Large intestine (tissue), 3 donors: ENCODE data around the gene ZNF581. TPM values are rescaled to one million over a fixed set of nuclear protein-coding genes. Genes with fewer than 3 reads are reported as not detected.
A peak's percentile ranks its signal among the peaks of the same experiment; 100 is the strongest.

Source experiments
- DNase-seq, 2 donors: peaks; one replicate each; pipeline versions ENCODE4 v3.0.0 to v3.0.0-alpha.2; 2013
- H3K27ac ChIP-seq: one replicate; pipeline ENCODE4 v1.5.1; 2013; ENCODE audit warnings: low read length
- H3K27me3 ChIP-seq: 2 replicates; pipeline ENCODE4 v1.6.1; 2013; ENCODE audit warnings: low read length; ENCODE audit not compliant: control insufficient read depth, insufficient read depth
- H3K36me3 ChIP-seq: 2 replicates; pipeline ENCODE4 v1.6.1; 2013; ENCODE audit warnings: low read length; ENCODE audit not compliant: control insufficient read depth, insufficient read depth
- H3K4me1 ChIP-seq: one replicate; pipeline ENCODE4 v1.6.1; 2013; ENCODE audit warnings: low read length; ENCODE audit not compliant: control insufficient read depth, insufficient read depth
- H3K4me3 ChIP-seq: one replicate; pipeline ENCODE4 v1.5.1; 2013; ENCODE audit warnings: low read length
- H3K9me3 ChIP-seq: one replicate; pipeline ENCODE4 v1.6.1; 2013; ENCODE audit warnings: mild to moderate bottlenecking, low read depth, low read length, moderate library complexity; ENCODE audit not compliant: control insufficient read depth
- WGBS: methylation state at CpG from one replicate; pipeline ENCODE4 v1.1.5; 2013; ENCODE audit warnings: low lambda C conversion rate; ENCODE audit not compliant: insufficient coverage; 5-methylcytosine and 5-hydroxymethylcytosine counted together
- polyA plus RNA-seq: library from polyadenylated mRNA; unstranded; fragments of 120-200 nt; gene quantifications from one replicate; pipeline ENCODE4 v1.2.1, GENCODE V29; 2013

ZNF581 gene
- polyA plus RNA-seq, 1 donor, result 29.1 TPM

DNA sequence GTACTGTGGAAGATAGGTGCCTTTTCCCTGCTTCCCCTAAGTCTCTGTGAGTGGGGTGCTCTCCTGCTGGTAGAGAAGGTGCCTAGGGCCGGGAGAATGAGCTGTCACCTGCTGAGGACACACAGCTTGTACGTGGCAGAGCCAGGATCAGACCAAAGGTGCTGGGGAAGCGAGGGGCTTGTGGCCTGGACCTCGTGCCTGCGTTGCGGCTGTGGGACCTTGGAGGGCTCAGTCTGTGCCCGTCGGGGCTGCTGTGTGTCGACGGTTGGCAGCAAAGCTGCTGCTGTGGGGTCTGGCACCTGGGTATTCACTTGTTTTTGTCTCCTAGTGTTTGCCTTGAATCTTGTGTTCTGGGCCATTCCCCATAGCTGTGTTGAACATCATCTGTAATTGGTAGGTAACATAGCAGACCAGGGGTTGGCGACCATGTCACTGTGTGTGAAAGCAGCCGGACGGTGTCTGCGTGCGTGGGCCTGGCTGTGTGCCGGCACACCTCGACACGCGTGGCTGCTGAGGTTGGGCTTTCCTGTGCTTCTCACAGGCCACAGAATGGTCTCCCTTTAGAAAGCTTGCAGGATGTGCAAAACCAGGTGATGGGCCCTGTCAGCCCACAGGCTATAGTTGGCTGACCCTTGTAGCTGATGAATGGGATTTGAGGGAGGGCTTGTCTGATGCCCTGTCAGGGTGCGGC is 20.5 kb downstream of the ZNF581 start:
- no peak for DNase-seq
- Histone ChIP-seq H3K27ac (no peak overlapping the region), H3K4me3 (no peak overlapping the region), H3K27me3 (no peaks in the 10 kb centered on the region), H3K4me1 (peaks cover 19% of the 10 kb centered on the region), H3K36me3 (peaks cover 89% of the 10 kb centered on the region), H3K9me3 (no peaks in the 10 kb centered on the region)
- no CpG with 5 or more reads among the region's 20 CpGs for WGBS

DNA sequence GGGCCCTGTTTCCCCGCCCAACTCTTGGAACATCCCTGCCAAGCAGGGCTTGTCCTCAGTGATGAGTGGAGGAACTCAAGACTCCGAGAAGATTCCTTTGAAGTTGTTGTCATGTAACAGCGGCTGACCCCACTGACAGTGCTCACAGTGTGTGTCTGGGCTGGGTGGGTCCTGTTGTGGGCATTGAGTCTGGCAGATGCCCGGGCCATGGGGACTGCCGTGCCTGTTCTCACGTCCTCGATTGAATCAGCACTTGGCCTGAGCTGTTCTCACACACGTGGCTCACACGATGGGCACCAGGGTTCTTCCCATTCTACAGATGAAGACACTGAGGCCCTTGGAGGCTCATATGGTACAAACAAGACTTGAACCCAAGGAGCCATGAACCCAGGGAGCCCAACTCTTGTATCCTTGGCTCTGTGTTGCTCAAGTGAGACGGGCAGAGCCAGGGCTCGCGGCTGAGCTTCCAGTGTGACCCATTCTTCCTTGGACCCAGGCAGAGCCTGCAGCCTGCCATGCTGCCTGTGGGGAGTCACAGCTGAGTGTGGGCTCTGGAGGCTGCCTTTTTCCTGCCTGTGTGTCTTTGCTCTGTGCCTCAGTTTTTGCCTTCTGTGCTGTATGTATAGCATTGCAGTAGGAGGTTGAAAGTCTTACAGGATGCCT is 23.0 kb downstream of the ZNF581 start:
- Histone ChIP-seq H3K27me3 (no peaks in the 10 kb centered on the region), H3K9me3 (no peaks in the 10 kb centered on the region), H3K4me3 (no peak overlapping the region), H3K4me1 (peaks cover 19% of the 10 kb centered on the region), H3K36me3 (peaks cover 87% of the 10 kb centered on the region), H3K27ac (no peak overlapping the region)
- no CpG with 5 or more reads among the region's 12 CpGs for WGBS
- no peak for DNase-seq

DNA sequence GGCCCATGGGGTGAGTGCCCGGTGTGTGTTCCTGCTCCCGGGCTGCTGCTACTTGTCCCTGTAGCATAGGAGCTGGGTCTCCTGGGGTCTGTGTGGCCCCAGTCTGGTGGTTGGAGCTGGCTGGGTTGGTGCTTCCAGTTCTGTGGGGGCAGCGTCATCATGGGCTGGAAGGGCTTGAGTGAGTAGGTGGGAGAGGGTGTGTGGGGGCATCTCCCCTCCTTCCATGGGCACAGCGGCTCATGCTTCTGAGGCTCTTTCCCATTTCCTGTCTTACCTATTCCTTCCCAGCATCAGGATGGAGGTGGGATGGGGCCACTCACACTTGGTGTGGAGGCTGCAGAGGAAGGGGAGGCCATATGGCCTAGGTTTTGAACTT is 23.5 kb downstream of the ZNF581 start:
- Histone ChIP-seq H3K36me3 (peaks cover 84% of the 10 kb centered on the region), H3K4me1 (peaks cover 19% of the 10 kb centered on the region), H3K27ac (peak overlapping the region; percentile 46), H3K9me3 (no peaks in the 10 kb centered on the region), H3K27me3 (no peaks in the 10 kb centered on the region), H3K4me3 (no peak overlapping the region)
- WGBS, result no CpG with 5 or more reads among the region's 4 CpGs
- DNase-seq, result no peak

DNA sequence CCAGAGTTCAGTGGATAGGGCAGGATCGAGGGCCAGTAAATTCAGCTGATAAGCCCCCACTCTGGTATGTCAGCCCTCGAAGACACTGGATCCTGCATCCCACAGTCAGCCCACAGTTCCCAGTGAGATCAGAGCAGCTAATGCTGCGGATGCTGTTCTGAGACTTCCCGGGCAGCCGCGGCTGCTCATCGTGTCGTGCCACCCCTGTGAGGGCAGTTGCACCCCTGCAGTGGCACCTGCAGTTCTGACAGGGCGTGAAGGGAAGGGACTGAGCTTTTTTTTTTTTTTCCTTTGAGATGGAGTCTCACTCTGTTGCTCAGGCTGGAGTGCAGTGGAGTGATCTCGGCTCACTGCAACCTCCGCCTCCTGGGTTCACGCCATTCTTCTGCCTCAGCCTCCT is 24.1 kb downstream of the ZNF581 start:
- peaks cover 84% of the 10 kb centered on the region for H3K36me3 ChIP-seq
- peaks cover 19% of the 10 kb centered on the region for H3K4me1 ChIP-seq
- no CpG with 5 or more reads among the region's 12 CpGs for WGBS
- H3K27ac ChIP-seq, result peak overlapping the region; percentile 46
- H3K9me3 ChIP-seq, result no peaks in the 10 kb centered on the region
- no peak for DNase-seq
- H3K27me3 ChIP-seq, result no peaks in the 10 kb centered on the region
- no peak overlapping the region for H3K4me3 ChIP-seq

DNA sequence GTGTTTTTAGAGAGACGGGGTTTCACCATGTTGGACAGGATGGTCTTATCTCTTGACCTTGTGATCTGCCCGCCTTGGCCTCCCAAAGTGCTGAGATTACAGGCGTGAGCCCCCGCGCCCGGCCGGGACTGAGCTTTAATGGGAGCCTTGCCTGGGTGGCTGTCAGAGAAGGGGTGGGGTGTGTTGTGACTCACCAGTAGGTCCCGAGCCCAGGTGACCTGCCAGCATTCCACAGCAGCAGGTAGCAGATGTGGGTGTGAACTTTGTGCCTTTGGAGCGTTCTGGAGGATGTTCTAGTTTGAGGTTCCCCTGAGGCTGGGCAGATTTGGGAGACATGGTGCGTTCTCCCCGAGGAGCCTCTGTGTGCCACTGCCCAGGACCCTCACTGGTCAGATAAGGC is 24.5 kb downstream of the ZNF581 start:
- DNase-seq, result peak; percentile 81 to 83
- H3K36me3 ChIP-seq, result peaks cover 80% of the 10 kb centered on the region
- H3K27ac ChIP-seq, result peak overlapping the region; percentile 46

DNA sequence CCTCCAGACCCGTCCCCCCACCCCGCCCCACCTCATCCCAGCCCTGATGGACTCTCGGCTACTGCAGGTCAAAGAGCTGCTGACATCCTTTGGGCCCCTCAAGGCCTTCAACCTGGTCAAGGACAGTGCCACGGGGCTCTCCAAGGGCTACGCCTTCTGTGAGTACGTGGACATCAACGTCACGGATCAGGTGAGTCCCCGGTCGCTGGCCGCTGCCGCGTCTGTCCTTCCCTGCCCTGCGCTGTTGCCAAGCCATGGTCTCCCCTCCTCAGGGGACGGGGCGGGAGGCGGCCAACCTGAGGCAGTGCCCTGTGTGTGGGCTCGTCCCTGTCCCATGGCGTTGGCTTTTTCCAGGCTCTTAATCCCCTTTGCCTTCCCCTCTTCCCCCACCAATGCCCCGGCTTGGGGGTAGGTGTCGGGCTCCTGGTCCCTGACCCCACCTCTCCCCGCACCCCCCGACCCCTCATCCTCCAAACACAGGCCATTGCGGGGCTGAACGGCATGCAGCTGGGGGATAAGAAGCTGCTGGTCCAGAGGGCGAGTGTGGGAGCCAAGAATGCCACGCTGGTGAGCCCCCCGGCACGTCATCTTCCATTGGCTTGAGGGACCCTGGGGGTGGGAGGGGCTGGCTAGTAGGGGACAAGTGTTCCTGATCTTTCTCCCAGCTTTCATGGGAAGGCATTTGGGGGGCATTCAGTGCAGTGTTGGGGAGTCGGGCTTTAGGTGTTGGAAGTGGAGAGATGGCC is 25.3 kb downstream of the ZNF581 start:
- Histone ChIP-seq H3K4me3 (no peak overlapping the region), H3K27ac (peak overlapping the region; percentile 46), H3K36me3 (peaks cover 77% of the 10 kb centered on the region), H3K27me3 (no peaks in the 10 kb centered on the region), H3K4me1 (peaks cover 19% of the 10 kb centered on the region), H3K9me3 (no peaks in the 10 kb centered on the region)
- WGBS, result no CpG with 5 or more reads among the region's 30 CpGs
- no peak for DNase-seq

More for the DNA sequence above, 24.5 kb downstream of the ZNF581 start:
- peaks cover 19% of the 10 kb centered on the region for H3K4me1 ChIP-seq
- H3K4me3 ChIP-seq, result no peak overlapping the region
- WGBS, result no CpG with 5 or more reads among the region's 11 CpGs
- no peaks in the 10 kb centered on the region for H3K9me3 ChIP-seq
- no peaks in the 10 kb centered on the region for H3K27me3 ChIP-seq

DNA sequence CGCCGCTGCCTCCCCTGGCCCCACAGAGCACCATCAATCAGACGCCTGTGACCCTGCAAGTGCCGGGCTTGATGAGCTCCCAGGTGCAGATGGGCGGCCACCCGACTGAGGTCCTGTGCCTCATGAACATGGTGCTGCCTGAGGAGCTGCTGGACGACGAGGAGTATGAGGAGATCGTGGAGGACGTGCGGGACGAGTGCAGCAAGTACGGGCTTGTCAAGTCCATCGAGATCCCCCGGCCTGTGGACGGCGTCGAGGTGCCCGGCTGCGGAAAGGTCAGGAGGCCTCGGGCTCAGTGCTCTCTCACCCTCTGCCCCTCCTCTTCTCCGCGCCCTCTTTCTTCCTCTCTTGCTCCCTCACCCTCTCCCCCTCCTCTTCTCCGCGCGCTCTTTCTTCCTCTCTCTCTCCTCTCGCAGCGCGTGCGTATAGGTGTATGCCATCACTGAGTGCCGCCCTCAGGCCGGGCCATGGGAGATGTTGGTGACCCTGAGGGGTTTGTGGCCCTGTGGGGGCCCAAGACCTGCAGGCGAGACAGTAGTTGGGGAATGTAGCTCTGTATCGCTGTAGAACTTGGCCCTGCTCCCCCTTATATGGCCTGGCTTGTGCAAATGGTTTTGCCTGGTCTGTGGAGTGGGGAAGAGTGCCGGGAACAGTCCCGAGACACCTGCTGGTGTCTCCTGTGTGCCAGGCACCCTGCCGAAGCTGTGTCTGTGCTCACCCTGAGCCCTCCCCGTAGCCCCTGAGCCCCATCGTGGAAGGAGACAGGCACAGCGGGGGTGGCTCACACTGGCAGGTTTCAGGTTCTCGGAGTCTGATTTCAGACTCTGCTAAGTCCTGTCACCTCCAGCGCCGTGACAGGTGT is 26.2 kb downstream of the ZNF581 start:
- H3K4me1 ChIP-seq, result peaks cover 19% of the 10 kb centered on the region
- no peaks in the 10 kb centered on the region for H3K9me3 ChIP-seq

DNA sequence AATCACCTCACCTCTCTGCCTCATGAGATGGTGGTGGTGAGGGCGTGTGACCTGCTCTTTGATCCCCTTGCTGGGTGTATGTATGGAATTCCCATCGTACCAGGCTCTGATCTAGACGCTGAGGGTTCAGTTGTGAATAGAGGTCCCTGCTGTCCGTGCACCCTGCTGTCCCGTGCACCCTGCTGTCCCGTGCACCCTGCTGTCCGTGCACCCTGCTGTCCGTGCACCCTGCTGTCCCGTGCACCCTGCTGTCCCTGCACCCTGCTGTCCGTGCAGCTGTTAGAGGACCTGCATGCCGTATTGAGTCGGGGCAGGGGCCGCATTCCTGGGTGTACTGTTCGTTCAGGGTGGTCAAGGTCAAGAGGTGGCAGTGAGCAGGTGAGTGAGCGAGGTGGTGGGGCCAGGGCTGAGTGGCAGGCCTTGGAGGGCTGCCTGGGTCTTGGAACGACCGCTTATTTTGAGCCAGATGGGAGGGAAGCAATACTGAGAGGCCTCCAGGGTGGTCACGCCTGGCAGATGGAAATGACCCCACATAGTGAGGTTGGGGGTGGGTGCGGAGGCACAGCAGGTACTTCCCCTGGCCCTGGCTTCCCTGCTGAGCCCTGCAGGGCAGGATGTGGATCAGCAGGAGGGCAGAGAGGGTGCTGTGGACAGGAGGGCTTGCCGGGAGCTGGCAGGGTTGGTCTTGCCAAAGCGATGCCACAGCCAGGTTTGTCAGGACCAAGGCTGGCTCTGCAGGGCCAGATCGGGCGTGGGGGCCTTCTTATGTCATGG is 27.0 kb downstream of the ZNF581 start:
- Histone ChIP-seq H3K27ac (no peak overlapping the region), H3K4me3 (no peak overlapping the region), H3K9me3 (no peaks in the 10 kb centered on the region), H3K27me3 (no peaks in the 10 kb centered on the region), H3K4me1 (peaks cover 19% of the 10 kb centered on the region), H3K36me3 (peaks cover 69% of the 10 kb centered on the region)
- WGBS, result no CpG with 5 or more reads among the region's 23 CpGs
- DNase-seq, result peak in 1 of 2 donors; percentile 42

More for the DNA sequence above, 26.2 kb downstream of the ZNF581 start:
- H3K27me3 ChIP-seq, result no peaks in the 10 kb centered on the region
- 97% methylated on average over 6 of the region's 43 CpGs for WGBS
- H3K4me3 ChIP-seq, result no peak overlapping the region
- DNase-seq, result no peak
- H3K36me3 ChIP-seq, result peaks cover 72% of the 10 kb centered on the region
- no peak overlapping the region for H3K27ac ChIP-seq

DNA sequence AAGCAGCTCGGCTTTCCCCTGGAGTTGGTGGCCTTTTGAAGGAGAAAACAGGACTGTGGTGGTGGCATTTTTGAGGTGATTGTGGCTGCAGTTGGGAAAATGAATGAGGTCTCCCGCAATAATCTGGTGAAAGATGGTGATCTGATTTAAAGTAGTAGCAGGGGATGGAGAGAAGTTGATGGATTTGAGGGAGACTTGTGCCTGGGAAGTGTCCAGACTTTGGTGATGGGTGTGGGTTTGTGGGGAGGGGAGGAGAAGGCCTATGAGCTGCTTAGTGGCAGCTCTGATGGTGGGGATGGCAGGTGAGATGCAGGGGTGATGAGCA is 27.6 kb downstream of the ZNF581 start:
- no peak overlapping the region for H3K27ac ChIP-seq
- no peak overlapping the region for H3K4me3 ChIP-seq
- H3K4me1 ChIP-seq, result peaks cover 19% of the 10 kb centered on the region
- no peaks in the 10 kb centered on the region for H3K9me3 ChIP-seq
- no peak for DNase-seq
- WGBS, result no CpG with 5 or more reads among the region's 2 CpGs
- peaks cover 65% of the 10 kb centered on the region for H3K36me3 ChIP-seq
- no peaks in the 10 kb centered on the region for H3K27me3 ChIP-seq
